MM.1S (cell line): ENCODE measurements around the gene OPRM1.

ENCODE experiments used
- DNase-seq: peaks from one replicate; pipeline ENCODE4 v3.0.0-alpha.2; 2015
- H2AFZ ChIP-seq: fragments of 300-600 bp; sonication (generic); 2 replicates; pipeline ENCODE4 v1.6.0; 2016; ENCODE audit warnings: antibody characterized with exemption, low read length
- H3F3A ChIP-seq: fragments of 300-600 bp; sonication (generic); 2 replicates; pipeline ENCODE4 v1.6.1; 2016; ENCODE audit warnings: mild to moderate bottlenecking, antibody characterized with exemption, low read length, moderate library complexity, mixed read lengths; ENCODE audit not compliant: insufficient read depth
- H3K27ac ChIP-seq: fragments of 300-600 bp; sonication (generic); 2 replicates; pipeline ENCODE4 v1.5.1; 2016; ENCODE audit warnings: mild to moderate bottlenecking, low read length
- H3K27me3 ChIP-seq: fragments of 300-600 bp; sonication (generic); replicated peaks from 2 replicates; pipeline ENCODE4 v1.6.0; 2016; ENCODE audit warnings: low read length; ENCODE audit not compliant: insufficient read depth
- H3K36me3 ChIP-seq: fragments of 300-600 bp; sonication (generic); replicated peaks from 2 replicates; pipeline ENCODE4 v1.6.1; 2016; ENCODE audit warnings: mild to moderate bottlenecking, low read length, mixed read lengths; ENCODE audit not compliant: insufficient read depth
- H3K4me1 ChIP-seq: fragments of 300-600 bp; sonication (generic); 2 replicates; pipeline ENCODE4 v1.6.1; 2016; ENCODE audit warnings: low read length, mixed read lengths
- H3K4me2 ChIP-seq: fragments of 300-600 bp; sonication (generic); 2 replicates; pipeline ENCODE4 v1.6.0; 2016; ENCODE audit warnings: low read depth, low read length
- H3K4me3 ChIP-seq: fragments of 300-600 bp; sonication (generic); 2 replicates; pipeline ENCODE4 v1.5.1; 2016; ENCODE audit warnings: low read length, mixed read lengths
- H3K79me2 ChIP-seq: fragments of 300-600 bp; sonication (generic); 2 replicates; pipeline ENCODE4 v1.6.1; 2016; ENCODE audit warnings: mixed run types, low read length, mixed read lengths
- H3K9ac ChIP-seq: fragments of 300-600 bp; sonication (generic); 2 replicates; pipeline ENCODE4 v1.6.1; 2016; ENCODE audit warnings: low read length, mixed read lengths
- H3K9me2 ChIP-seq: fragments of 300-600 bp; sonication (generic); replicated peaks from 2 replicates; pipeline ENCODE4 v1.6.1; 2016; ENCODE audit warnings: mild to moderate bottlenecking, low read length, mixed read lengths; ENCODE audit not compliant: insufficient read depth
- H3K9me3 ChIP-seq: fragments of 300-600 bp; sonication (generic); replicated peaks from 2 replicates; pipeline ENCODE4 v1.6.1; 2016; ENCODE audit warnings: mild to moderate bottlenecking, low read length, mixed read lengths; ENCODE audit not compliant: insufficient read depth
- H4K20me1 ChIP-seq: fragments of 300-600 bp; sonication (generic); 2 replicates; pipeline ENCODE4 v1.6.1; 2016; ENCODE audit warnings: mild to moderate bottlenecking, low read length, moderate library complexity, mixed read lengths; ENCODE audit not compliant: insufficient read depth
- CTCF ChIP-seq: fragments of 300-600 bp; sonication (generic); IDR thresholded peaks from 2 replicates; pipeline ENCODE4 v1.5.1; 2016; ENCODE audit warnings: antibody characterized with exemption, low read length, mixed read lengths
- EZH2 ChIP-seq: fragments of 300-600 bp; sonication (generic); optimal IDR thresholded peaks from 2 replicates; pipeline ENCODE3; 2017; ENCODE audit warnings: low read depth, mild to moderate bottlenecking, antibody characterized with exemption, low read length, mixed read lengths
- EZH2phosphoT487 ChIP-seq: fragments of 300-600 bp; sonication (generic); IDR thresholded peaks from 2 replicates; pipeline ENCODE4 v1.6.1; 2018; ENCODE audit warnings: antibody characterized with exemption, low read length

Gene OPRM1

GRCh38 chr6:154249499-154250298 is 210.7 kb downstream of the OPRM1 start:
- H3K27ac ChIP-seq, result no peak overlapping the region
- H3K36me3 ChIP-seq, result no peaks in the 10 kb centered on the region
- no peak overlapping the region for H2AFZ ChIP-seq
- TF ChIP-seq EZH2 (no peak), EZH2phosphoT487 (no peak), CTCF (no peak)
- no peak overlapping the region for H3K9ac ChIP-seq
- H3K4me3 ChIP-seq, result no peak overlapping the region
- H4K20me1 ChIP-seq, result no peaks in the 10 kb centered on the region
- H3K9me2 ChIP-seq, result no peaks in the 10 kb centered on the region
- H3K4me2 ChIP-seq, result peak overlapping the region; percentile 10; the same call in 1 of the 2 replicates
- no peaks in the 10 kb centered on the region for H3F3A ChIP-seq
- no peaks in the 10 kb centered on the region for H3K9me3 ChIP-seq
- H3K27me3 ChIP-seq, result no peaks in the 10 kb centered on the region
- H3K79me2 ChIP-seq, result no peaks in the 10 kb centered on the region
- H3K4me1 ChIP-seq, result peaks cover 7% of the 10 kb centered on the region; the same call in 1 of the 2 replicates
- peak; percentile 64 for DNase-seq

- Histone ChIP-seq H3K27ac (no peak overlapping the region), H3K4me1 (peaks cover 7% of the 10 kb centered on the region; the same call in 1 of the 2 replicates), H3K27me3 (no peaks in the 10 kb centered on the region), H4K20me1 (no peaks in the 10 kb centered on the region), H3K9me3 (no peaks in the 10 kb centered on the region), H3K9ac (no peak overlapping the region), H3K4me2 (no peak overlapping the region), H3K9me2 (no peaks in the 10 kb centered on the region), H3F3A (no peaks in the 10 kb centered on the region), H3K36me3 (no peaks in the 10 kb centered on the region), H2AFZ (no peak overlapping the region), H3K4me3 (no peak overlapping the region), H3K79me2 (no peaks in the 10 kb centered on the region)
- no peak for DNase-seq
- TF ChIP-seq CTCF (no peak), EZH2phosphoT487 (no peak), EZH2 (no peak)
Measured at GRCh38 chr6:154251116-154251515, 212.1 kb downstream of the OPRM1 start.

DNA sequence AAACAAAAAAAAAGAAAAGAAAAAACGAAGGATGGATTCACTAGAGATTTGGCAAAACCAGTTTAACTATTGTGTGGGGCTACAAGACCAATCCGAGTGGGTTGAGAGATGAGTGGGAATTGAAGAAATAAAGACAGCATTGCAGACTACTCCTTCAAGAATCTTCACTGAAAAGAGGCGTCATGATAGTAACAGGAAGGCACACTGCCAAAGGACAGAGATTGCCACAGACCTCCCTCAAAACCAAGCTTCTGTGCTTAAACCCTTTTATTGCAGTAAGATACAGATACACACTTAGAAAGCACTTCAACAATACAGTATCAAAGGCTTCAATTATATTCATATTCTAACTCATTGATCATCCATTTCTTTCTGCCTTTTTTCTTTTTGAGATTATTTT is 213.6 kb downstream of the OPRM1 start:
- no peak overlapping the region for H3K27ac ChIP-seq
- H3K4me1 ChIP-seq, result peaks cover 7% of the 10 kb centered on the region; the same call in 1 of the 2 replicates

More for the DNA sequence above, 213.6 kb downstream of the OPRM1 start:
- Histone ChIP-seq H3K9ac (no peak overlapping the region), H3K36me3 (no peaks in the 10 kb centered on the region), H3K4me2 (no peak overlapping the region), H3K79me2 (no peaks in the 10 kb centered on the region), H3F3A (no peaks in the 10 kb centered on the region), H3K9me2 (no peaks in the 10 kb centered on the region), H2AFZ (no peak overlapping the region), H4K20me1 (no peaks in the 10 kb centered on the region), H3K4me3 (no peak overlapping the region), H3K9me3 (no peaks in the 10 kb centered on the region), H3K27me3 (no peaks in the 10 kb centered on the region)
- no peak for DNase-seq
- no peak for TF ChIP-seq CTCF
- no peak for TF ChIP-seq EZH2phosphoT487
- no peak for TF ChIP-seq EZH2
